HG03139 (cell line): ENCODE data around the gene MRC2.

Experiments
- ATAC-seq: cut with Tn5 transposase; IDR thresholded peaks from one replicate; pipeline ENCODE4 v1.9.1; 2021; ENCODE audit not compliant: unreplicated experiment

The MRC2 gene

DNA sequence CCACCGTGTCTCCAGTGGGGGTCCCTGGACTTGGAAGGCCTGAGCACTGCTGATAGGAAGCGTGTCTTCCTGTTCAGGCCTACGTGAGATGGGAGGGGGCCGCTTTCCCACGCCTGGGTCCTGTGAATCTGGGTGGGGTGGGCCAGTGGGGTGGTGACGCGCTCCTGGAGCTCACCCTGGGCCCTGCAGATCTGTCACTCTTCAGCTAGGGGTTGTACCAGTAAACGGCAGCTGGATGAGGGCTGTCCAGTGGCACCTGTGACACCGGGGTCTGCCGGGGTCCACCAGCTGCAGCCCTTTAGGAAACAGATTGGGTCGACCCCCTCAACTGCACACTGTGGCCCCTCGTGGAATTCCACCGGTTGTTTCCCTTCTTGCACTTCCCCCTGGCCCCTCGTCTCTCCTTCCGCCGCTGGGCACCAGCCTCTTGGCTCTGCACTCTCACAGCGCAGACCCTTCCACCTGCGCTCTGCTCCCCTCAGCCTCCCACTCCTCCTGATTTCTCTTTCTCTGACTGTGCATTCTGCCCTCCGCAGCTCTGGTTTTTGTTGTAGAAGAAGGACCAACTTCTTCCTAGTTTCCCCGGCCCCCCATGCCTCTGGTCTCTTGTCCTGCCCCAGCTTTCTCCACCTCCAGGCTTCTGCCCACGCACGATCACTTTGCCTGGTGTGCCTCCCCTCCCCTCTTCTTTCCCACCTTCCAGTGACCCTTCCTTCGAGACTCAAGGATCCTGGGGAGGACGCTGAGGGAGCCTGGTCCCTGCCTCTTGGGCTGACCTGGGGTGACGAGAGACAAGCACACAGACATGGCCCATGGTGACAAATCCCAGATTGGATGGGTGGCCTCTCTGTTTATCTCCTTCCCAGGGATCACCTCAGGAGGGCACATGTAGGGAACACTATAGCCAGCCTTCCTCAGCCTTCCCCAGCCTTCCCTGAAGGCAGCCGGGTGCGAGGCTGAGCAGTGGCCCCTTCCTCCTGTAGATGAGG lies 4.8 kb downstream of the MRC2 start:
- ATAC-seq: no peak

DNA sequence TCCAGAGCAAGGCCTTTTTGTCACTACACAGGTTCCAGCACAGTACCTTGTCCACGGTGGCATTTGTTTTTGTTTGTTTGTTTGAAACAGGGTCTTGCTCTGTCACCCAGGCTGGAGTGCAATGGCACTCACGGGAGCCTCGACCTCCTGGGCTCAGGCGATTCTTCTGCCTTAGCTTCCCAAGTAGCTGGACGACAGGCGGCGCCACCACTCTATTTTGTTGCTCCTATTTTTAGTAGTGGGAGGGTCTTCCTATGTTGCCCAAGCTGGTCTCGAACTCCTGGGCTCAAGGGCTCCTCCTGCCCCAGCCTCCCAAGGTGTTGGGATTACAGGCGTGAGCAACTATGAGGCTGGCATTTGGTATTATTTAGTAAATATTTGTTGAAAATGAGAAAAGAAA lies 10.3 kb downstream of the MRC2 start:
- ATAC-seq: no peak

DNA sequence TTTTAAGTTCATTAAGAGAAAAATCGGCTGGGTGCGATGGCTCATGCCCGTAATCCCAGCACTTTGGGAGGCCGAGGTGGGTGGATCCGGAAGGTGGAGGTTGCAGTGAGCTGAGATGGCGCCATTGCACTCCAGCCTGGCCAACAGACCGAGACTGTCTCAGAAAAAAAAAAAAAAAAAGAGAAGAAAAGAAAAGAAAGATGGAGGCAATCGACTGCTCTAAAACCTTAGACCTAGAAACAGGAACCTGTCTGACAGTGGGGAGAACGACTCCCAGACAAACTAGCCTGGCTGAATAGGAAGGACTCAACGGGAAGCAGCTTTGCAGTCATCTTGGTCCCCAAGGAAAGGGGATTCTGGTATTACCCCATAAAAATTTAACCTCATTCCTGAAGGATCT lies 13.7 kb downstream of the MRC2 start:
- no peak for ATAC-seq

DNA sequence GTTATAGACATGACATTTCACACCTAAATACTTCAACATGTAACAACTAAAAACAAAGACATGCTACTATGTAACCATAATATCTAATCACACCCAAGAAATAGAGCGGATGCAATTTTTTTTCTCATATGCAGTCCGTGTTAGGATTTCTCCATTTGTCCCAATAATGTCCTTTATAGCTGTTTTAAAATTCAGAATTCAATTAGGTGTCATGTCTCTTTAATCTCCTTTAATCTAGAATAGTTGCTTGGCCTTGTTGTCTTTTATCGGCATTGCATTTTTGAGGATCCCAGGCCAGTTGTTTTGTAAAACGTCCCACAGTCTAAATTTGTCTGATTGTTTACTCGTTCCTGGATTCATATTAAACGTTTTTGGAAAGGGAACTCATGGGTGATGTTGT lies 14.5 kb downstream of the MRC2 start:
- ATAC-seq: no peak

DNA sequence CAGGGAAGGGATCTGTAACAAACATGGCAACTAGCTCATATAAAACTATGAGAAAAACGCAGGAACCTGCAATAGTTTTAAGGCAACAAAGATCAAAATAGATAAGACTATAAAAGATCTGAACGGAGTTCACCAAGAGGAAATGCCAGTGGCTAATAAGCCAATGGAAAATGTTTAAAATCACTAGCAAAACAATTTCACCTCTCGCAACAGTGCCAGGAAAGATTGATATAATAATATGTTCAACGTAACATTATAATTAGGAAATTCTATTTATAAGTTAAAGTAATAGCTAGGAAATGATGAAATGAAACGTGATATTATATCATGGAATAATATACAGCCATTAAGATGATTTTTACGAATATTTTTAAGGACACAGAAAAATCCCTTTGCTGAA lies 16.0 kb downstream of the MRC2 start:
- ATAC-seq: no peak

DNA sequence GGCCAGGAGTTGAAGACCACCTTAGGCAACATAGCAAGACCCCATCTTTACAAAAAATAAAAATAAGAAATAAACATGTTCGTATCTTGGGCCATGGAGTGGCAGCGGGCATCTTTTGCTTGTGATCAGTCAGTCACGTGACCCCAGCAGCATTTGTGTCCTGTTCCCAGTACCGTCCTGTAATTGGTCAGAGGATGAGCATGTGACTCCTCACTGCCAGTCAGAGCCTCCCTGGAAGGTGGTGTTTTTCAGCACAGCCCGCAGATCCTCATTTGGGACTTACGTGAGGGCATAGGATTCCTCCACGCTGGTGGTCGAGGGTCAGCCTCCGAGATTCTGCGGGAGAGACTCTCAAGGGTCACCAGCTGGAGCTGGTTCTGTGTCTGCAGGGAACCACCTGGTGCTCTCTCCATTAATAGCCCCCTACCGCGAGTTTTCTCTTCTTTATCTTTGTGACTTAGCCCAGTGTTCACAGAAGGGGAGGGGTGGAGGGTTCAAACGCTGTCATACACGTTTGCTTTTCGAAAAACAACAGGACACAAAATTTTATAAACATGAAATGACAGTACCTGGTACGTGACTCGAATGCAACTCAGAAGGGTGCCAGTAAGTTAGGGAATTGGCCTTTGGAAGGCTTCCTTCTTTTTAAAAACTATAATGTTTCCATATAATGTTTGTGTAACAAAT lies 17.2 kb downstream of the MRC2 start:
- ATAC-seq: no peak

DNA sequence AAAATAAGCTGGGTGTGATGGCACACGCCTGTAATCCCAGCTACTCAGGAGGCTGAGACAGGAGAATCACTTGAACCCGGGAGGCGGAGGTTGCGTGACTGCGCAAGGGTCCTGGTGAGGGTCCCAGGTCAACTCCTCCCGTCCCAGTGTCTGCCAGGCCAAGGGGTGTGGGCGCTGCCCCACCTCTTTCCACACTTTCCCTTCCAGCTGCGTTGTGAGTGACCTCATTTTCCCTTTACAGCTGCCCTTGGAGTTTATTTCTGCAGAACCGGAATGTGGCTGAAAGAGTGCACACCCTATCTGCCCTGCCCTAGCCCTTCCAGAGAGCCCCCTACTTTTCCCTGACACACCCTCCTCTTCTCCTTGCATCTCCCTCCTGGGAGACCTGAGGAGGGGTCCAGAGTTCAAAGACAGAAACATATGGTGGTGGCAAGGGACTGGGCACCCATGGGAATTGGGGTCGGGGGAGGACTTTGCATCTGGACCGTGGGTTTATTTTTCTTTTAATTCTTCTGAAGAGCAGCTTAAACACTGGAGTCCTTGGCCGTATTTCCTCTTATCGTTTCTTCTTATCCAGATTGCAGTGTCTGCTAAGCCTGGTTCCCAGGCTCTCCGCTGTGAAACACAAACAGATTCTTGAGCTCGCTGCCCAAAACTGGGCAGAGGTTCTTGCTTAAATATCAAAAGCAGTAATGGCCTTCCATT lies 20.9 kb downstream of the MRC2 start:
- no peak for ATAC-seq

DNA sequence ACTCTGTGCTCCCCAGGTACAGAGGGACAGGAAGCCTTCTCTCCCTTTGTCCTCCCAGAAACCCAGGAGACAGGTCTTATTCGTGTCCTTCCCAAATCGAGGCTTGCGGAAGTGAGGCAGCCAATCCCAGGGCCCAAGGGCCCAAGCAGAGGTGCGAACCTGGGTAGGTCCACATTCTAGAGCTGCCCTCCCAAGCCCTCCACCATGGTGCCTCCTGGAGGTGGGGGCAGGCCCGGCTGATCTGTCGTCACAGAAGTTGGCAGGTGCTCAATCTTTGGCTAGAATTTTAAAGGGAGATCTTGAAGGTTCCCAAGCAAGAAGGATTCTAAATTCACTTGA lies 21.5 kb downstream of the MRC2 start:
- no peak for ATAC-seq

DNA sequence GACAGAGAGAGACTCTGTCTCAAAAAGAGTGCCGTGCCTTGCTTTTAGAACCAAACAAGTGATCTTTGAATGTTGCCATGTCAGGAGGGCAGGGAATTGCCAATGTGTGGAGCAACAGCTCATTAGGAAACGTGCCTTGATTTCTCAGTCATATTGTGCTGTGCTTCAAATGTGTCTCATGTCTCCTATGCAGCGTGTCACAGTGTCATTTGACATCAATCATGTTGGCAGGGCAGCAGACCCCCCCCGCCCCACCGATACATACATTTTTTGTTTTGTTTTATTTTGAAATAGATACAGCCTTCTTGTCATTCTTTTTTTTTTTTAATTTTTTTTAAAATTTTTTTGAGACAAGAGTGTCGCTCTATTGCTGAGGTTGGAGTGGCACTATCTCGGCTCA lies 22.1 kb downstream of the MRC2 start:
- no peak for ATAC-seq

DNA sequence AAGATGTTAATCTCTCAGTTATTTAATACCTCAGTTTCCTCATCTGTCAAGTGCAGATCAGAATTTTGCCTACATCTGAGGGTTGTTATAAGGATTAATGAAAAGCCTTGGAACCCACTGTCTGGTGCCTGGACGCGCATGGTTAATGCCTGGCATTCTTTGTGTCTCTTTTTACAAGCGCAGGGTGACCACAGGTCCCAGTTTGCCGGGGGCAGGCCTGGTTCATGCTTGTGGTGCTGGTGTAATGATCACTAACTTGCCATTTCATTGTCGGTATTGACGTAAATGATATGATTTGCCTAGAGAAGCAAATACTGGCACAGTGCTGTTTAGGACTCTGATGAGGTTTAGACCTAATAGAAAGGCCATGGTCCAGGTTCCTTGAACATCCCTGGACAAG lies 23.1 kb downstream of the MRC2 start:
- ATAC-seq: no peak

DNA sequence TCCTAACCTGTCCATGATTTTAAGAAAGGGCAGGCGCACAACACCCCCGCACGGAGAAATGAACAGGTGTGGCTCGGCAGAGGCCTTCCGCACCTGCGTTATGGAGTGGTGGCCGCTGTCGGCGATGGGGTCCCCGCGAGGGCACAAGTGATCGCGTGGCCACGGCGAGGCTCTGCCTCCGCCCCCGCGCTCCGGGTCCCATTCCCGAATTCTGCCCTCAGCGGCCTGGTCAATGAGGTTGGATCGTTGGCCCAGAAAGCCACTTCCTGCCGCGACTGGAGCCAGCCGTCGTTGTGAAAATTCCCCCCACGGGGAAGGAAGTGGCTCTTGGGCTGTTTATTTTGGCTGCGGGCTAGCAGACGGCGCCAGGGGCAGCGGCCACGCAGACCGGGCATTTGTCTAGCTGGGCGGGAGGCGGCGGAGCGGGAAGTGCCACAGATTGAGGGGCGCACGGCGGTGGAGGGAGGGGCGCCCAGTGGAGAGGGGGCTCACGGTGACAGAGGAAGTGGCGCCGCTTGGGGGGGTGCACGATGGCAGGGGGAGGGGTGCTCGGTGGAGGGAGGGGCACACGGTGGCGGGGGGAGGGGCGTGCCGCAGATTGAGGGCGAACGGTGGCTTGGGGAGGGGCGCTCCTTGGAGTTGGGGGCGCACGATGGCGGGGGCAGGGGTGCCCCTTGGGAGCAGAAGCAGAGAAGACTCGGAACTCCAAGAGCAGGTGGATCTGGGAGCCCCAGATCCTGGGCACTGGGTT lies 25.0 kb downstream of the MRC2 start:
- ATAC-seq: no peak

DNA sequence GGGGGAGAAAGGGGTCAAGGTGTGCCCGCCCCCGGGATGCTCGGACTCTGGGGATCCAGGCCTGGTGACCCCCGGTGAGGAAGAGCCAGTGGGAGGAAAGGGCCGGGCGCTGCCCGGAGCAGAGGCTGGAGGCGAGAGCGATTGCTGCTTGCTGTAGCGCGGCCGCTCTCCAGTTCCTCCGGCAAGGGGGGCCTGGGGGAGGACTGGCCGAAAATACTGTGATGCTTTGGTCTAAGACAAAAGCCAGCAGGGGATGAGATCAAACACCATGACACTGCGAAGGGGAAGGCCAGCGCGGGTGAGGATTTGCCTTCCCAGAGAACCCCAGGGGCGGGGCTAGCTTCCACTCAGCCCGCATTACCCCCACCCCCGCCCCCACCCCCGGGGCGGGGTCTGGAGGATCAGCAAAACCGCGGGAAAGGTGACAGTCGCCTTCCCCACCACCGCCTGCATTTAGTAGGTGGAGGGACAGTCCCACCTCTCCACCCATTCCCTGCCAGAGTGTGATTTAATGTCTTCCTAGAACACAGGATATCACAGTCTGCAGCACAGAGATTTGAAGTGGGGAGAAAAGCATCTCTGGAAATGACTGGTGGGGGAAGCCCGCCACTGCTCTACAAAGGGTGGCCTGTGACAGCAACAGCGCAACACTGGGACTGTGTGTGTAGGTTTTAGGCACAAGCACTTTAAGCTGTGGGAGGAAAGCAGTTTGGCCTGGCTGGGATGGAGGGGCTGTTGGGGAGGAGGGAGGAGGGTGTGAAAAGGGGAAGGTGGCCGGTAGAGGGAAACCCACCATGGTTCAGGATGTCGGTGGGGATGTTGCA lies 25.7 kb downstream of the MRC2 start:
- peak; percentile 83 for ATAC-seq

DNA sequence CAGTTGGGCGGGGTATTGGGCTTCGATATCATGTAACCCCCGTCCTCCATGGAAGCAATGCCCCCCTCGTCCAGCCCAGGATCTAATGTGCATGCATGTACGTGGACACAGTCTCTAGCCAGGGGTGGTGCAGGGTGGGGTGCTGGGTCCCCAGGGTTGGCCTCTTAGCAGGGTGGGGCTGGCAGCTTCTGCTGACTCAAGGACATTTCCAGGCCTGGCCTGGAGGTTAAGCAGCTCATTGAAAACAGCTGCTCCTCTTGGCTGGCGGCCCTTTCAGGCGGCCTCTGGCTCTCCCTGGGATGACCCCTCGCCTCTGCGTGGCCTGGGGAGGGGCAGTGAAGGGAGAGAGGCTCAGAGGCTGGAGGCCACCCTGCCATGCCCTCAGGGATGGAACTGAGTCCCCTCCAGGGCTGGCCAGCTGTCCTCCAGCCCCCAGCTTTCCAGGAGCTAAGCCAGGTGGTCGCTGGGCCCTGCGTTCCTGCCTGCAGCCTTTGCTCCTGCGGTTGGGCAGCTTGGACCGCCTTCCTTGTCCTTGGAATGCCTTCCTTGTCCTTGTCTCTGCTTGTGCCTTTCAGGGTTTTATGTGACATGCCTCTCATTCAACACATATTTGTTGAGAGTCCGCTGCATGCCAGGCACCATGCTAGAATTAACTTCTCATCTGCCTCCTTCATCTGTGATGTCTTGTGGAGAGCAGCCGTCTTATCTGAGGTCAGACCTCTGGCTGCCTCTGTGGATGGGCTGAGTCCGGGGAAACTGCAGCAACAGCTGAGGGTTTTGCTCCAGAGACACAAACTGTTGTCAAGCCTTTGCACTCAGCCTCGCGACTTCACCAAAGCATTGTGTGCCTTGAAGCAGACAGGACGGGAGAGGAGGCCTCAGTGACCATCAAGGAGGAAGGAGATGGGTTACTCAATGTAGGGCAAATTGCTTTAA lies 26.6 kb downstream of the MRC2 start:
- no peak for ATAC-seq

DNA sequence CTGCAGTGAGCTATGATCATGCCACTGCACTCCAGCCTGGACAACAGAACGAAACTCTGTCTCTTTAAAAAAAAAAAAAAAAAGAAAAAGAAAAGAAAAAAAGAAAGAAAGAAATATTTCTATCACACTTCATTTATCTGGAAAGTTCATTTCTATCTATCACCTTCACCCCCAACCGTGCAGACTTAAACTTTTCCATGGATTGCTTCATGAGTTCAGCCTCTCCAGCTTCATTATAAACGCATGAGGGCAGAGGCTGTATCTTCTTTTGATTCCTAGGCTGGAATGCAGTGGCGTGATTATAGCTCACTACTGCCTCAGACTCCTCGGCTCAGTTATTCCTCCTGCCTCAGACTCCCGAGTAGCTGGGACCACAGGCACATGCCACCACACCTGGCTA lies 28.2 kb downstream of the MRC2 start:
- ATAC-seq: no peak

DNA sequence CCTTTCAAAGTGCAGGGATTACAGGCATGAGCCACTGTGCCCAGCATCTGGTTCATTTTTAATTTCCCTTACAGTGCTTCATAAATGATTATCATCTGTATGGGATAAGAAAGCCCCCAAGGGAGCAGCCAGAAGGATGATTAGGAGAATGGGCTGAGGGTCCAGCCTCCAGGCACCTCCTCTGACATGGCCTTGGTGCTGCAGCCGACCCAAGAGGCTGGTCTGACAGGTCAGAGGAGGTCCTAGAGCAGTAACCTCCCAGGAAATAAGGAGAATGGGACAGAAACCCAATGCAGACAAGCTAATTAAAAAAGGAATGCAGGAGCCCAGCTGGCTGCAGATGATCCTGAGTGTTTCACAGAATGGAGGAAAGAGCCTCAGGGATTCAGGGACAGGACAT lies 29.0 kb downstream of the MRC2 start:
- ATAC-seq: no peak

DNA sequence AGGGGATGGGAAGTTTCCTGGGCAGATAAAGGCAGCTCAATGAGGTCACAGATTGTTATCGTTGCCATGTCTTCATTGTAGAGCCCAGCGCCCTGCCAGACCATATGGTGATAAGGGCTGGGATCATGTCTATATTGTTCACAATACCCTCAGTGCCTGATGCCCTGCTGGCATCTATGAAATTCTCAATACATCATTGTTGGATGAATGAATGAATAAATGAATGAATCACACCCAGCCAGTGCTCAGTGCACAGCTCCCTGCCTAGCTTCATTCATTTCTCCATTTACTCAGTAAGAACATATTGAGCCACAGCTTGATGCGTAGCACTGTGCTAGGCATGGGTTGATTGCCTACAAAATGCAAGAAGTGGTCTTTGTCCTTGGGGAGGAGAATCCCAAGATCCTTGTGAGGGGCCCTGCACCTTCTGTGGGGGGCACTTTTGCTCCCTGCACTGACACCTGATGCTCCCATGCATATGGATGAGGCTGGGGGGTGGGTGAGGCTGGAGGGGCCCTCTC lies 29.7 kb downstream of the MRC2 start:
- no peak for ATAC-seq

DNA sequence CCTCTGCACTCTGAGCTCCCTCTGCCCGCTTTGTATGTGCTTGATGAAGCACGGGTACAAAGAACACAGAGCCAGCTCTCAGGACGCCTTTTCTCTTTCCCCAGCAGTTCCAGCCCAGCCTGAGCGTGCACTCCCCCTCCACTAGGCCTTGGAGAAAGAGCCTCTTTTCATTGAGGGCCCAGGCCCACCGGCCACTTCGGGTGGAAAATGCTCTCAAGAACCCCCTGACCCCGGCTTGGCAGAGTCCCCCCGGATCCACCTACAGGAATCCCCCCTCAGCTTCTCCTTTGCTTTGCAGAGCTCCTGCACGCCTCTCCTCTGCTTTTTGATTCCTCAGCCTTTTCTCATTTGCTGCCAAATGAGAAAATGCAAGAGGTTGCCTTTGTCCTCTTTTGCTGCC lies 30.2 kb downstream of the MRC2 start:
- no peak for ATAC-seq

DNA sequence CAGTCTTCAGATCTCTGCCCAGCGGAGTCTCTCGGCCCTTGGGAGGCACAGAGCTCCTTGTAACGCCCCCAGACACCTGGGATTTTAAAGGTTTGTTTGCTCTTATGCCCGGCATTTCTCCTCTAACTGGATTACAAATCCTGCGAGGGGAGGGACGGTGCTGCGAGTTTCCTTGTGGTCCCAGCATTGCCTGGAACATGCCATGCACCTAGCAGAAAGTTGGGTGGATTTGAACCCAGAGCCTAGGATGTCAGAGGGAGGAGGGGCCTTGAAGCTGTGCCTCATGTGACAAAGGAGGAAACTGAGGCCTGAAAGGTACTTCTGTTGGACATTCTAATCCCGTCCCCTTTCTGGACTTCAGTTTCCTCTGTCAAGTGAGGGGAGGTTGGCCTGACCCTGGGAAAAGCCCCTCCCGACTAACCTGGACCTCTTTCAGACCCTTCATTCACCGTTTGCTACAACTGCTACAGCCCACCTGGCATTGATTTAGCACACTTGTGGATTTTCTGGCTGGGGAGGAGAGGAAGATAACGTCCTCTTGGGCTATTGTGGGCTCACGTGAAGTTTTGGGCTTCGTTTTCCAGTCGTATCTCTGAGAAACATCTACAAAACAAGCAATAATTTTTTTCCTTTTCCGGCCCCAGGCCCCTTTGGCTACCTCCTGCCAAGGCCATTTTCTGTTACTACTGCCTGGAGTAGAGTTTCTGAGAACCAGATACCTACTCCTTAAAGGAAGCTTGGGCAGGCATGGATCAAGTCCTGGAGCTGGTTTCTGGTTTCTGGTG lies 30.9 kb downstream of the MRC2 start:
- ATAC-seq: no peak
